ENCODE results near the gene ANKRD34B.

DNA sequence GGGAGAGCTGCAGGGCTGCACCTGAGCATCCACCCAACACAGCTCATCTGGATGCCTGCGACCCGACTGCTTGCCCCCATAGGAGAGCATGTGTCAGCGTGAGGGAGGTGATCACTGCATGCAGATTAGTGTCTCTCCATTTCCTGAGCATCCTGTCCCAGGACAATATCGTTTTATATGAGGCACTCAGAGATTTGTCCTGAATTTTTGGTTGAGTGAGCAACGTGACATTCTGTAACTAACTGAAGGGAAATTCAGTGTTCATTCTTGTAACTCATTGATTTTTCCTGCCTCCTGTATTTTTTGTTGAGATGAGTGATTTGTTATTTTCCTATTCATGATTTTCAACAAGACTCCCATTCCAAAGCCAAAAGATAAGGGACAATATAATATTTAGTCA is 20.7 kb upstream of the ANKRD34B start:
- TF ChIP-seq, protein P1, sequence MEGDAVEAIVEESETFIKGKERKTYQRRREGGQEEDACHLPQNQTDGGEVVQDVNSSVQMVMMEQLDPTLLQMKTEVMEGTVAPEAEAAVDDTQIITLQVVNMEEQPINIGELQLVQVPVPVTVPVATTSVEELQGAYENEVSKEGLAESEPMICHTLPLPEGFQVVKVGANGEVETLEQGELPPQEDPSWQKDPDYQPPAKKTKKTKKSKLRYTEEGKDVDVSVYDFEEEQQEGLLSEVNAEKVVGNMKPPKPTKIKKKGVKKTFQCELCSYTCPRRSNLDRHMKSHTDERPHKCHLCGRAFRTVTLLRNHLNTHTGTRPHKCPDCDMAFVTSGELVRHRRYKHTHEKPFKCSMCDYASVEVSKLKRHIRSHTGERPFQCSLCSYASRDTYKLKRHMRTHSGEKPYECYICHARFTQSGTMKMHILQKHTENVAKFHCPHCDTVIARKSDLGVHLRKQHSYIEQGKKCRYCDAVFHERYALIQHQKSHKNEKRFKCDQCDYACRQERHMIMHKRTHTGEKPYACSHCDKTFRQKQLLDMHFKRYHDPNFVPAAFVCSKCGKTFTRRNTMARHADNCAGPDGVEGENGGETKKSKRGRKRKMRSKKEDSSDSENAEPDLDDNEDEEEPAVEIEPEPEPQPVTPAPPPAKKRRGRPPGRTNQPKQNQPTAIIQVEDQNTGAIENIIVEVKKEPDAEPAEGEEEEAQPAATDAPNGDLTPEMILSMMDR (IDR thresholded peaks at IDR 0.05; ENCODE audit: borderline replicate concordance, extremely low read depth, low read length, poor library complexity, severe bottlenecking), result no peak
- no peak for TF ChIP-seq EZH2 (IDR thresholded peaks at IDR 0.05; ENCODE audit: borderline replicate concordance, low read depth, low read length, severe bottlenecking)

Data from DND-41 (cell line).